GM23338 (cell line): ENCODE data around the gene TPX2. TPM values are rescaled to one million over a fixed set of nuclear protein-coding genes. Genes with fewer than 3 reads are reported as not detected.

Experiments
- ATAC-seq: fragments of 200-7000 bp; cut with Tn5 transposase; 3 replicates; pipeline ENCODE4 v1.9.1; 2020
- DNase-seq: peaks from one replicate; pipeline ENCODE4 v3.0.0-alpha.2; 2015; ENCODE audit warnings: low spot score
- H2AFZ ChIP-seq: fragments of 200-600 bp; sonication (generic); 2 replicates; pipeline ENCODE4 v1.8.0; 2016; ENCODE audit warnings: antibody characterized with exemption, mild to moderate bottlenecking, moderate library complexity
- H3F3A ChIP-seq: fragments of 200-600 bp; sonication (generic); replicated peaks from 2 replicates; pipeline ENCODE4 v1.8.0; 2017; ENCODE audit warnings: antibody characterized with exemption, mixed run types, low read depth
- H3K27ac ChIP-seq: fragments of 200-600 bp; sonication (generic); 2 replicates; pipeline ENCODE4 v1.6.1; 2016; ENCODE audit warnings: low read depth
- H3K27me3 ChIP-seq: fragments of 200-600 bp; sonication (generic); 2 replicates; pipeline ENCODE4 v1.8.0; 2016; ENCODE audit warnings: mild to moderate bottlenecking, mixed run types, moderate library complexity; ENCODE audit not compliant: insufficient read depth
- H3K36me3 ChIP-seq: fragments of 200-600 bp; sonication (generic); 2 replicates; pipeline ENCODE4 v1.8.0; 2016; ENCODE audit warnings: mild to moderate bottlenecking; ENCODE audit not compliant: insufficient read depth
- H3K4me1 ChIP-seq: fragments of 200-600 bp; sonication (generic); 2 replicates; pipeline ENCODE4 v1.8.0; 2016; ENCODE audit warnings: mild to moderate bottlenecking, moderate library complexity; ENCODE audit not compliant: insufficient read depth
- H3K4me2 ChIP-seq: fragments of 200-600 bp; sonication (generic); 2 replicates; pipeline ENCODE4 v1.7.1; 2017; ENCODE audit warnings: mixed run types
- H3K4me3 ChIP-seq: fragments of 200-600 bp; sonication (generic); 2 replicates; pipeline ENCODE4 v1.6.1; 2016; ENCODE audit warnings: mixed run types
- H3K79me2 ChIP-seq: fragments of 200-600 bp; sonication (generic); replicated peaks from 2 replicates; pipeline ENCODE4 v1.8.0; 2017; ENCODE audit warnings: mild to moderate bottlenecking; ENCODE audit not compliant: insufficient read depth
- H3K9me2 ChIP-seq: fragments of 200-600 bp; sonication (generic); 2 replicates; pipeline ENCODE4 v1.8.0; 2017; ENCODE audit not compliant: insufficient read depth
- H4K20me1 ChIP-seq: fragments of 200-600 bp; sonication (generic); replicated peaks from 2 replicates; pipeline ENCODE4 v1.8.0; 2017; ENCODE audit warnings: mild to moderate bottlenecking; ENCODE audit not compliant: insufficient read depth
- H3K27ac Mint-ChIP-seq: 2 replicates; pipeline ENCODE4 v1.8.0; 2020; ENCODE audit warnings: inconsistent platforms, mild to moderate bottlenecking, moderate library complexity, mixed read lengths
- H3K27me3 Mint-ChIP-seq: 3 replicates; pipeline ENCODE4 v1.8.0; 2022; ENCODE audit warnings: low read depth, mild to moderate bottlenecking, moderate library complexity, mixed read lengths, inconsistent platforms; ENCODE audit not compliant: insufficient read depth, poor library complexity
- H3K36me3 Mint-ChIP-seq: 3 replicates; pipeline ENCODE4 v1.8.0; 2021; ENCODE audit warnings: low read depth, mild to moderate bottlenecking, inconsistent platforms, moderate library complexity, mixed read lengths
- H3K4me1 Mint-ChIP-seq: 3 replicates; pipeline ENCODE4 v1.8.0; 2020; ENCODE audit warnings: mild to moderate bottlenecking, inconsistent platforms, mixed read lengths
- H3K4me3 Mint-ChIP-seq: 3 replicates; pipeline ENCODE4 v1.8.0; 2021; ENCODE audit warnings: moderate library complexity, mild to moderate bottlenecking, inconsistent platforms, mixed read lengths
- H3K9me3 Mint-ChIP-seq: 3 replicates; pipeline ENCODE4 v1.8.0; 2020; ENCODE audit warnings: moderate library complexity, mild to moderate bottlenecking, inconsistent platforms, mixed read lengths
- CREB1 ChIP-seq: fragments of 250-450 bp; sonication (Bioruptor Pico); IDR thresholded peaks from 2 replicates; pipeline ENCODE4 v1.5.0; 2020; ENCODE audit warnings: low read depth, mild to moderate bottlenecking, moderate library complexity
- EZH2phosphoT487 ChIP-seq: fragments of 200-600 bp; sonication (generic); IDR thresholded peaks from one replicate; pipeline ENCODE4 v1.8.1; 2018; ENCODE audit warnings: antibody characterized with exemption; ENCODE audit not compliant: unreplicated experiment
- NANOG ChIP-seq: IDR thresholded peaks from 2 replicates; pipeline ENCODE4 v1.6.1; 2016; ENCODE audit warnings: antibody characterized with exemption, borderline replicate concordance
- POLR2AphosphoS5 ChIP-seq: IDR thresholded peaks from 2 replicates; pipeline ENCODE4 v1.6.1; 2016; ENCODE audit warnings: antibody characterized with exemption, low read depth
- STAT1 ChIP-seq: IDR thresholded peaks from one replicate; pipeline ENCODE4 v1.6.1; 2016; ENCODE audit warnings: antibody characterized with exemption; ENCODE audit not compliant: unreplicated experiment
- ZNF114 ChIP-seq: fragments of 250-450 bp; sonication (Bioruptor Pico); IDR thresholded peaks from 2 replicates; pipeline ENCODE4 v1.5.0; 2020; ENCODE audit warnings: mild to moderate bottlenecking, moderate library complexity
- ZNF331 ChIP-seq: fragments of 250-450 bp; sonication (Bioruptor Pico); IDR thresholded peaks from 2 replicates; pipeline ENCODE4 v1.5.0; 2020; ENCODE audit warnings: low read depth, mild to moderate bottlenecking, moderate library complexity
- polyA plus RNA-seq: library from polyadenylated mRNA; unstranded; fragments of >200 nt; fragmentation: Nextera tagmentation; extraction: Ambion mirVana; gene quantifications from 2 replicates; pipeline ENCODE4 v1.2.1, GENCODE V29; 2016
- total RNA-seq: library from RNA; depleted of rRNA; stranded (reverse); fragments of >200 nt; shearing (Covaris generic); gene quantifications from 2 replicates; pipeline ENCODE4 v1.2.3, GENCODE V29; 2014
- TF ChIP-seq, protein P1 (sequence below): IDR thresholded peaks from one replicate; pipeline ENCODE4 v1.6.1; 2018; ENCODE audit warnings: antibody characterized with exemption; ENCODE audit not compliant: unreplicated experiment
- TF ChIP-seq, protein P2 (sequence below): IDR thresholded peaks from 2 replicates; pipeline ENCODE4 v1.6.1; 2016; ENCODE audit warnings: antibody characterized with exemption

TPX2 gene
- total and polyA plus RNA-seq, 2 experiments from 2014 or later = 101 to 159 TPM

DNA sequence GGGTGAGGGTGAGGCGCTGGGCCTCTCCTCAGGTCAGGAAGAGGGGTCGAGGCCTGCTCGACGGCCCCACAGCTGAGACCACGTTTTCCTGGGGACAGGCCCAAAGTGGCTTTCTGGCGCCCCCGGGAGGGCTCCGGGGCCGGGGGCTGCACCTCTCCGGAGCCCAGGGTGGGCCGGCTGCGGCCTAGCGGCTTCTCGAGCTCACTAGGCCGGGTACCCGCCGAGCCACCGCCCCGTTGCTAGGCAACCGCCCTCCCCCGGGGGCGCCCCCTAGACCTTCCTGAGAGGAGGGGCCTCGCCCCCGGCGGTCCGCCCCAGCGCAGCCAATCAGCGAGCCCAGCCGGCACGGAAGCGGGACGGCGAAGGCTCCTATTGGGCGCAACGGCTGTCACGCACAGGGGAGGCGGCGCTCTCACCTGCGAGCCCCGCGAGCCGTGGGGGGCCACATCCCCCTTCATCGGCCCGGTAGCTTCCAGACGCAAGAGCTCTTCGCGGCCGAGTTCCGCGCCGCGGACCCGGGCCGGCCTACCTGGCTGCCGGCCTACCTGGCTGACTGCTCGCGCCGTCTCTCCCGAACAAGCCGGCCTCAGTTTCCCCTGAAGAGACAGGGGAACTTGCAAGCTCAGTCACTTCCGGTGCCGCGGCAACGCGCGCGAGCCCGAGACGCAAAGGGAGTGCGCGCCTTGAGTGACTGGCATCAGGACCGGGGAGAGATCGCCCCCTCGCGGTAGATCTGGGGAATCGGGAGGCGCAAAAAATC is 15.6 kb upstream of the TPX2 start (continued):
- TF ChIP-seq, protein P1, sequence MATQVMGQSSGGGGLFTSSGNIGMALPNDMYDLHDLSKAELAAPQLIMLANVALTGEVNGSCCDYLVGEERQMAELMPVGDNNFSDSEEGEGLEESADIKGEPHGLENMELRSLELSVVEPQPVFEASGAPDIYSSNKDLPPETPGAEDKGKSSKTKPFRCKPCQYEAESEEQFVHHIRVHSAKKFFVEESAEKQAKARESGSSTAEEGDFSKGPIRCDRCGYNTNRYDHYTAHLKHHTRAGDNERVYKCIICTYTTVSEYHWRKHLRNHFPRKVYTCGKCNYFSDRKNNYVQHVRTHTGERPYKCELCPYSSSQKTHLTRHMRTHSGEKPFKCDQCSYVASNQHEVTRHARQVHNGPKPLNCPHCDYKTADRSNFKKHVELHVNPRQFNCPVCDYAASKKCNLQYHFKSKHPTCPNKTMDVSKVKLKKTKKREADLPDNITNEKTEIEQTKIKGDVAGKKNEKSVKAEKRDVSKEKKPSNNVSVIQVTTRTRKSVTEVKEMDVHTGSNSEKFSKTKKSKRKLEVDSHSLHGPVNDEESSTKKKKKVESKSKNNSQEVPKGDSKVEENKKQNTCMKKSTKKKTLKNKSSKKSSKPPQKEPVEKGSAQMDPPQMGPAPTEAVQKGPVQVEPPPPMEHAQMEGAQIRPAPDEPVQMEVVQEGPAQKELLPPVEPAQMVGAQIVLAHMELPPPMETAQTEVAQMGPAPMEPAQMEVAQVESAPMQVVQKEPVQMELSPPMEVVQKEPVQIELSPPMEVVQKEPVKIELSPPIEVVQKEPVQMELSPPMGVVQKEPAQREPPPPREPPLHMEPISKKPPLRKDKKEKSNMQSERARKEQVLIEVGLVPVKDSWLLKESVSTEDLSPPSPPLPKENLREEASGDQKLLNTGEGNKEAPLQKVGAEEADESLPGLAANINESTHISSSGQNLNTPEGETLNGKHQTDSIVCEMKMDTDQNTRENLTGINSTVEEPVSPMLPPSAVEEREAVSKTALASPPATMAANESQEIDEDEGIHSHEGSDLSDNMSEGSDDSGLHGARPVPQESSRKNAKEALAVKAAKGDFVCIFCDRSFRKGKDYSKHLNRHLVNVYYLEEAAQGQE = peak; percentile 10
- TF ChIP-seq NANOG (no peak), EZH2phosphoT487 (no peak), ZNF114 (CRISPR knock-in tag) (no peak), STAT1 (no peak)
- TF ChIP-seq, protein P2, sequence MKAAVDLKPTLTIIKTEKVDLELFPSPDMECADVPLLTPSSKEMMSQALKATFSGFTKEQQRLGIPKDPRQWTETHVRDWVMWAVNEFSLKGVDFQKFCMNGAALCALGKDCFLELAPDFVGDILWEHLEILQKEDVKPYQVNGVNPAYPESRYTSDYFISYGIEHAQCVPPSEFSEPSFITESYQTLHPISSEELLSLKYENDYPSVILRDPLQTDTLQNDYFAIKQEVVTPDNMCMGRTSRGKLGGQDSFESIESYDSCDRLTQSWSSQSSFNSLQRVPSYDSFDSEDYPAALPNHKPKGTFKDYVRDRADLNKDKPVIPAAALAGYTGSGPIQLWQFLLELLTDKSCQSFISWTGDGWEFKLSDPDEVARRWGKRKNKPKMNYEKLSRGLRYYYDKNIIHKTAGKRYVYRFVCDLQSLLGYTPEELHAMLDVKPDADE = peak; percentile 59; the same call in 1 of the 2 replicates

DNA sequence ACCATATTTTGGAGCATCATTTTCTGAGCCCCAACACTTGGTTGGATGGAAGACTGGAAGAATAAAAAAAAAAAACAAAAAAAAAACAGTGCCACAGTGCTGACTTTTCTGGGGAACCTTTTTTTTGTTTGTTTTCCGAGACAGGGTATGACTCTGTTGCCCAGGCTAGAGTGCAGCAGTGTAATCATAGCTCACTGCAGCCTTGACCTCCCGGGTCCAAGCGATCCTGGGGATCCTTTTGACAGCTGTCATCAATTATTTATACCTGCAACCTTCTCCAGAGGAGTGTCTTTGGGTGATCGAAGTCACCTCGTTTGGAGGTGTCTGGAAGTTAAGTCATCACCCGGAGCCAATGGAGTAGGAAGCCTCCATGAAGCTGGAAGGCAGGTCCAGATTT is 7.8 kb upstream of the TPX2 start:
- DNase-seq (no peak), ATAC-seq (no peak)
- TF ChIP-seq STAT1 = no peak
- Histone ChIP-seq H3K27ac (no peak overlapping the region), H3F3A (no peaks in the 10 kb centered on the region), H3K36me3 (no peaks in the 10 kb centered on the region), H3K4me1 (no peaks in the 10 kb centered on the region), H3K4me2 (no peak overlapping the region), H3K79me2 (no peaks in the 10 kb centered on the region), H3K9me2 (no peaks in the 10 kb centered on the region), H4K20me1 (no peaks in the 10 kb centered on the region), H2AFZ (peak overlapping the region; percentile 96), H3K4me3 (no peak overlapping the region), H3K27me3 (no peaks in the 10 kb centered on the region)
- peaks cover 2% of the 10 kb centered on the region for H3K27me3 Mint-ChIP-seq
- no peaks in the 10 kb centered on the region for H3K4me1 Mint-ChIP-seq
- H3K4me3 Mint-ChIP-seq = no peak overlapping the region
- no peaks in the 10 kb centered on the region for H3K36me3 Mint-ChIP-seq
- H3K27ac Mint-ChIP-seq = no peak overlapping the region
- no peaks in the 10 kb centered on the region for H3K9me3 Mint-ChIP-seq

DNA sequence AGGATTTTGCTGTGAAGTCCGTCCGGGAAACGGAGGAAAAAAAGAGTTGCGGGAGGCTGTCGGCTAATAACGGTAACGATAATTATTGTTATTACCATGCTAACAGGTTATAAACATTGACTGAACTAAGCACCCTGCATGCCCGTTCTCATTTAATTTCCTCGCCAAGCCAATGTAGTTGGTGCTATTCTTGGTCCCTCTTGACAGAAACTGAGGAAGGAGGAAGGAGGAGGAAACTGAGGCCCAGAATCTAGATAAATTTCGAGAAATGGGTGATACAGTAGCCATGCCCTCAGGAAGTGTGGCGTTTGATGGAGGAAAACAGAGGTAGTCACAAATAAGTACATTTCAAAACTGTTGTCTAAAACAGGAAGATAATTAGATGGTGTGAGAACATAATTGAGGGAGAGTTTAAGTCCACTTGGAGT is 474 bp downstream of the TPX2 start:
- peaks cover 16% of the 10 kb centered on the region for H3K4me1 ChIP-seq
- H3K4me2 ChIP-seq = peak overlapping the region; percentile 91
- peak overlapping the region; percentile 3; the same call in 1 of the 2 replicates for H2AFZ ChIP-seq
- H3K36me3 Mint-ChIP-seq = peaks cover 22% of the 10 kb centered on the region
- TF ChIP-seq EZH2phosphoT487 = no peak
- no peak for TF ChIP-seq POLR2AphosphoS5
- TF ChIP-seq ZNF331 = no peak
- TF ChIP-seq ZNF114 (CRISPR knock-in tag) = no peak
- no peak for TF ChIP-seq CREB1 (CRISPR knock-in tag)
- TF ChIP-seq, protein P1 = no peak
- TF ChIP-seq, protein P2 = no peak
- H3K79me2 ChIP-seq = peaks cover 53% of the 10 kb centered on the region
- H3K4me3 Mint-ChIP-seq = no peak overlapping the region
- peak overlapping the region; percentile 81 for H3K4me3 ChIP-seq
- H3K9me3 Mint-ChIP-seq = no peaks in the 10 kb centered on the region
- peaks cover 4% of the 10 kb centered on the region for H3K27me3 Mint-ChIP-seq
- H3K27me3 ChIP-seq = no peaks in the 10 kb centered on the region
- no peaks in the 10 kb centered on the region; the same call in 2 of the 3 replicates for H3K4me1 Mint-ChIP-seq
- no peak overlapping the region for H3K27ac Mint-ChIP-seq
- H3K27ac ChIP-seq = 0 out of 2 replicates have a peak overlapping the region, but pooled peaks have one; percentile 4
- DNase-seq = no peak
- no peak for ATAC-seq
- peaks cover 29% of the 10 kb centered on the region for H4K20me1 ChIP-seq
- H3K9me2 ChIP-seq = no peaks in the 10 kb centered on the region
- H3K36me3 ChIP-seq = peaks cover 18% of the 10 kb centered on the region
- no peaks in the 10 kb centered on the region; the same call in 1 of the 2 replicates for H3F3A ChIP-seq
